A549 (cell line): ENCODE measurements around the gene CLGN. TPM values are rescaled to one million over a fixed set of nuclear protein-coding genes. Genes with fewer than 3 reads are reported as not detected.

Experiments
- ATAC-seq, 2 experiments: fragments of 200-7000 bp in 1 of 2; fragments of >200 bp in 1 of 2; cut with Nextera tagmentation in 1 of 2; cut with Tn5 transposase in 1 of 2; 3 replicates each; pipeline versions ENCODE4 v1.8.0 to v1.9.1; 2018 to 2020; ENCODE audit warnings: mild to moderate bottlenecking in 1 of 2, moderate library complexity in 1 of 2
- CTCF ChIA-PET: fragments of 300-600 bp; sonication (Branson Sonifier 250); formaldehyde crosslinking; extraction: SDS; loops from one replicate; lab custom pipeline; 2021; ENCODE audit warnings: antibody characterized with exemption, inconsistent platforms; lab: Yijun Ruan, JAX
- POLR2A ChIA-PET: fragments of 350-600 bp; formaldehyde crosslinking; extraction: SDS; loops from one replicate; lab custom pipeline; 2021; ENCODE audit warnings: antibody characterized with exemption, inconsistent platforms; lab: Yijun Ruan, JAX
- DNase-seq, 2 experiments: peaks; one replicate each; pipeline versions ENCODE4 v3.0.0 to v3.0.0-alpha.2; 2011 to 2016; ENCODE audit warnings: low read depth in 1 of 2, low spot score in 1 of 2
- FAIRE-seq: peaks from 2 replicates; lab custom pipeline; 2011; peaks lifted over from hg19 to GRCh38; lab: Jason Lieb, UNC
- H3K27ac ChIP-seq, 2 experiments: fragments of >200 bp; sonication (Bioruptor Twin); formaldehyde crosslinking; 3 replicates each; pipeline ENCODE4 v1.5.1; 2016 to 2017
- H3K4me1 ChIP-seq: fragments of >200 bp; sonication (Bioruptor Twin); formaldehyde crosslinking; 3 replicates; pipeline ENCODE4 v1.6.1; 2016
- H3K4me2 ChIP-seq: fragments of >200 bp; sonication (Bioruptor Twin); formaldehyde crosslinking; 3 replicates; pipeline ENCODE4 v1.6.1; 2016
- H3K4me3 ChIP-seq: fragments of >200 bp; sonication (Bioruptor Twin); formaldehyde crosslinking; 3 replicates; pipeline ENCODE4 v1.5.1; 2016
- H3K9me3 ChIP-seq: fragments of >200 bp; sonication (Bioruptor Twin); formaldehyde crosslinking; 3 replicates; pipeline ENCODE4 v1.6.1; 2016
- CBX8 ChIP-seq: fragments of 200-600 bp; sonication (generic); IDR thresholded peaks from 2 replicates; pipeline ENCODE4 v1.6.1; 2016
- EHMT2 ChIP-seq: fragments of 200-600 bp; sonication (generic); IDR thresholded peaks from 2 replicates; pipeline ENCODE4 v1.6.1; 2016; ENCODE audit warnings: antibody characterized with exemption, low read depth, mild to moderate bottlenecking, moderate library complexity
- FOSB ChIP-seq: fragments of 250-450 bp; sonication (Bioruptor Pico); IDR thresholded peaks from 2 replicates; pipeline ENCODE4 v1.5.0; 2020; ENCODE audit warnings: mild to moderate bottlenecking, moderate library complexity
- HOXA7 ChIP-seq: fragments of 250-450 bp; sonication (Bioruptor Pico); IDR thresholded peaks from 2 replicates; pipeline ENCODE4 v1.5.0; 2020; ENCODE audit warnings: mild to moderate bottlenecking, moderate library complexity
- HOXB5 ChIP-seq: fragments of 250-450 bp; sonication (Bioruptor Pico); IDR thresholded peaks from 2 replicates; pipeline ENCODE4 v1.5.0; 2020; ENCODE audit warnings: mild to moderate bottlenecking, moderate library complexity
- JUNB ChIP-seq: fragments of >200 bp; sonication (Bioruptor Twin); formaldehyde crosslinking; IDR thresholded peaks from 2 replicates; pipeline ENCODE4 v1.6.1; 2016
- MAFK ChIP-seq: fragments of 450-650 bp; IDR thresholded peaks from 2 replicates; pipeline ENCODE4 v1.6.1; 2014; ENCODE audit not compliant: partially characterized antibody
- NFE2L2 ChIP-seq: fragments of 150-350 bp; conservative IDR thresholded peaks from 2 replicates; pipeline ENCODE4 v1.6.1; 2014; ENCODE audit warnings: low read length
- NPAS2 ChIP-seq: fragments of 250-450 bp; sonication (Bioruptor Pico); IDR thresholded peaks from 2 replicates; pipeline ENCODE4 v1.8.0; 2022; ENCODE audit warnings: mild to moderate bottlenecking, moderate library complexity, borderline replicate concordance
- NR3C1 ChIP-seq: fragments of >200 bp; sonication (Bioruptor Twin); formaldehyde crosslinking; IDR thresholded peaks from 3 replicates; pipeline ENCODE4 v1.6.1; 2017
- PHF8 ChIP-seq: fragments of 200-600 bp; sonication (generic); IDR thresholded peaks from 2 replicates; pipeline ENCODE4 v1.6.1; 2016; ENCODE audit warnings: low read depth, mild to moderate bottlenecking, antibody characterized with exemption, moderate library complexity, borderline replicate concordance
- POLR2A ChIP-seq: IDR thresholded peaks from 2 replicates; pipeline ENCODE4 v1.6.1; 2012; ENCODE audit warnings: mild to moderate bottlenecking, low read length
- RFX5 ChIP-seq: fragments of 450-650 bp; IDR thresholded peaks from 2 replicates; pipeline ENCODE4 v1.7.1; 2014; ENCODE audit warnings: antibody characterized with exemption, mild to moderate bottlenecking, moderate library complexity
- RNF2 ChIP-seq: fragments of 200-600 bp; sonication (generic); IDR thresholded peaks from 2 replicates; pipeline ENCODE4 v1.6.1; 2016; ENCODE audit warnings: low read depth, mild to moderate bottlenecking, antibody characterized with exemption, moderate library complexity, borderline replicate concordance
- ZC3H11A ChIP-seq: fragments of 450-650 bp; IDR thresholded peaks from 2 replicates; pipeline ENCODE4 v1.6.1; 2014; ENCODE audit warnings: antibody characterized with exemption, mild to moderate bottlenecking
- ZNF302 ChIP-seq: fragments of 250-450 bp; sonication (Bioruptor Pico); IDR thresholded peaks from 2 replicates; pipeline ENCODE4 v1.9.0; 2021; ENCODE audit warnings: inconsistent platforms, mild to moderate bottlenecking, moderate library complexity
- ZSCAN20 ChIP-seq: fragments of 250-450 bp; sonication (Bioruptor Pico); IDR thresholded peaks from 2 replicates; pipeline ENCODE4 v1.8.0; 2022; ENCODE audit warnings: mild to moderate bottlenecking, moderate library complexity
- WGBS: methylation state at CpG from one replicate; pipeline ENCODE4 v1.1.6; 2017; ENCODE audit errors: missing lambda C conversion rate; 5-methylcytosine and 5-hydroxymethylcytosine counted together
- polyA plus RNA-seq, 4 experiments: library from polyadenylated mRNA; depleted of rRNA in 3 of 4; stranded (reverse); fragments of >200 nt; fragmentation: RNase III in 1 of 4; extraction: RNeasy Plus Mini Kit Qiagen cat#74134 plus additional on column Dnase treatment in 1 of 4; gene quantifications; 2 replicates in 3 of 4; 3 replicates in 1 of 4; pipeline ENCODE4 v1.2.3, GENCODE V29; 2011 to 2017
- TF ChIP-seq, protein P1 (sequence below): fragments of >200 bp; sonication (Bioruptor Twin); formaldehyde crosslinking; IDR thresholded peaks from 2 replicates; pipeline ENCODE4 v1.6.1; 2016
- TF ChIP-seq, protein P2 (sequence below): fragments of 250-450 bp; sonication (Bioruptor Pico); IDR thresholded peaks from 2 replicates; pipeline ENCODE4 v1.5.0; 2020; ENCODE audit warnings: low read depth, mild to moderate bottlenecking, moderate library complexity
- TF ChIP-seq, protein P3 (sequence below): fragments of >200 bp; sonication (Bioruptor Twin); formaldehyde crosslinking; IDR thresholded peaks from 3 replicates; pipeline ENCODE4 v1.6.1; 2016
- TF ChIP-seq, protein P4 (sequence below): fragments of 150-350 bp; IDR thresholded peaks from 2 replicates; pipeline ENCODE4 v1.6.1; 2014; ENCODE audit warnings: low read depth, mild to moderate bottlenecking, low read length

Gene CLGN
- polyA plus RNA-seq, 2 of the 4 experiments (the other 2 are of a cell fraction), result 8.4 to 30.9 TPM

DNA sequence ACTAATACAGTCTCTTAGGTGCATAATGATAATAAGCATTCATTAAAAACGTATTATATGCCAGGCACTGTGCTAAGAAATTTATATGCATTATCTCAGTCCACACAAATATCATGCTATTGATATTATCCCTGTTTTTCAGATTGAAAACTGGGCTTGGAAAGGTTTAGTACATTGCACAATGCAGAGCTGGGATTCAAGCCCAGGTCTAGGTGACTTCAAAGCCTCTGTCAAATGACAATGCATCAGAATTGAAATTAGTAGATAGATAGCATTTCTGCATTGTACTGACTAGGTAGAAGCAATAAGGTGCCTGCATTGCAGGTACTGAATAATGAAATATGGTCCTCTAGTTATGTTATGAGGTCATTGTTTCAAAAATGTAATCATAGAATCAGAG, 72.2 kb downstream of the CLGN start:
- H3K9me3 ChIP-seq, result no peaks in the 10 kb centered on the region
- ChIA-PET POLR2A (no interaction called here), CTCF (no interaction called here)
- WGBS, result 45% methylated on average over 1 of the region's 1 CpG
- no peak overlapping the region for H3K4me2 ChIP-seq
- no peak overlapping the region for H3K27ac ChIP-seq
- TF ChIP-seq, protein P1, sequence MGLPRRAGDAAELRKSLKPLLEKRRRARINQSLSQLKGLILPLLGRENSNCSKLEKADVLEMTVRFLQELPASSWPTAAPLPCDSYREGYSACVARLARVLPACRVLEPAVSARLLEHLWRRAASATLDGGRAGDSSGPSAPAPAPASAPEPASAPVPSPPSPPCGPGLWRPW, result no peak
- TF ChIP-seq ZSCAN20, result no peak
- TF ChIP-seq HOXA7 (CRISPR knock-in tag), result no peak
- TF ChIP-seq MAFK, result no peak
- no peak for TF ChIP-seq JUNB
- TF ChIP-seq ZNF302, result no peak
- no peak for TF ChIP-seq EHMT2
- TF ChIP-seq, protein P2, sequence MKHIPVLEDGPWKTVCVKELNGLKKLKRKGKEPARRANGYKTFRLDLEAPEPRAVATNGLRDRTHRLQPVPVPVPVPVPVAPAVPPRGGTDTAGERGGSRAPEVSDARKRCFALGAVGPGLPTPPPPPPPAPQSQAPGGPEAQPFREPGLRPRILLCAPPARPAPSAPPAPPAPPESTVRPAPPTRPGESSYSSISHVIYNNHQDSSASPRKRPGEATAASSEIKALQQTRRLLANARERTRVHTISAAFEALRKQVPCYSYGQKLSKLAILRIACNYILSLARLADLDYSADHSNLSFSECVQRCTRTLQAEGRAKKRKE (CRISPR knock-in tag), result no peak
- TF ChIP-seq CBX8, result no peak
- TF ChIP-seq, protein P3, sequence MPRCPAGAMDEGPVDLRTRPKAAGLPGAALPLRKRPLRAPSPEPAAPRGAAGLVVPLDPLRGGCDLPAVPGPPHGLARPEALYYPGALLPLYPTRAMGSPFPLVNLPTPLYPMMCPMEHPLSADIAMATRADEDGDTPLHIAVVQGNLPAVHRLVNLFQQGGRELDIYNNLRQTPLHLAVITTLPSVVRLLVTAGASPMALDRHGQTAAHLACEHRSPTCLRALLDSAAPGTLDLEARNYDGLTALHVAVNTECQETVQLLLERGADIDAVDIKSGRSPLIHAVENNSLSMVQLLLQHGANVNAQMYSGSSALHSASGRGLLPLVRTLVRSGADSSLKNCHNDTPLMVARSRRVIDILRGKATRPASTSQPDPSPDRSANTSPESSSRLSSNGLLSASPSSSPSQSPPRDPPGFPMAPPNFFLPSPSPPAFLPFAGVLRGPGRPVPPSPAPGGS, result no peak
- TF ChIP-seq NR3C1, result no peak
- TF ChIP-seq NPAS2 (CRISPR knock-in tag), result no peak
- no peak for DNase-seq
- no peak for ATAC-seq
- no peak for FAIRE-seq
- H3K4me1 ChIP-seq, result no peaks in the 10 kb centered on the region
- H3K4me3 ChIP-seq, result no peak overlapping the region

DNA sequence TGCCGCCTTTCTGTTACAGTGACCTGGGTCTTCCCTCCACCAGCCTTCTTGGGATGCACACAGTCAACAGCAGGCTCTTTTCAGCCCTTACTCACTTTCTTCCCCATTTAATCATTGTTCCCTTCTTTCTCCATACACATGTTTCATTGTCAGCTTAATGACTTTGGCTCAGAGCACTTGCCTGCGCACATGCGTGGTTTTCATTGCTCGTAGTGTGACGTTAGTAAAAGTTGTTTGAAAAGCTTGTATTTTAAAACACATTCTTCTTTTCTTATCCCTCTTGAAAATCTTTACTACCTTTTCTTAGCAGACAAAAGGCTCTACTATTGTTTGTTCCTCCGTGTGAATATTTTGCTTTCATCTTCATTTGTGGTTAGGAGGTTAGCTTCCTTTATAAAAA, 73.7 kb downstream of the CLGN start:
- ATAC-seq (no peak), FAIRE-seq (no peak), DNase-seq (no peak)
- Histone ChIP-seq H3K4me1 (no peaks in the 10 kb centered on the region), H3K4me2 (no peak overlapping the region), H3K27ac (no peak overlapping the region), H3K4me3 (no peak overlapping the region), H3K9me3 (no peaks in the 10 kb centered on the region)
- POLR2A ChIA-PET, result no interaction called here
- CTCF ChIA-PET, result interaction anchor here (0.6 kb wide), 1 partner anchor 203 kb away, joined by 3 read pairs; no protein-coding TSS in a partner anchor
- 93% methylated on average over 6 of the region's 6 CpGs for WGBS
- TF ChIP-seq ZC3H11A, result no peak
- TF ChIP-seq HOXB5 (CRISPR knock-in tag), result no peak
- no peak for TF ChIP-seq RNF2
- TF ChIP-seq POLR2A, result no peak
- TF ChIP-seq EHMT2, result no peak
- TF ChIP-seq PHF8, result no peak
- no peak for TF ChIP-seq NFE2L2
- TF ChIP-seq, protein P4, sequence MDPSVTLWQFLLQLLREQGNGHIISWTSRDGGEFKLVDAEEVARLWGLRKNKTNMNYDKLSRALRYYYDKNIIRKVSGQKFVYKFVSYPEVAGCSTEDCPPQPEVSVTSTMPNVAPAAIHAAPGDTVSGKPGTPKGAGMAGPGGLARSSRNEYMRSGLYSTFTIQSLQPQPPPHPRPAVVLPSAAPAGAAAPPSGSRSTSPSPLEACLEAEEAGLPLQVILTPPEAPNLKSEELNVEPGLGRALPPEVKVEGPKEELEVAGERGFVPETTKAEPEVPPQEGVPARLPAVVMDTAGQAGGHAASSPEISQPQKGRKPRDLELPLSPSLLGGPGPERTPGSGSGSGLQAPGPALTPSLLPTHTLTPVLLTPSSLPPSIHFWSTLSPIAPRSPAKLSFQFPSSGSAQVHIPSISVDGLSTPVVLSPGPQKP, result no peak

DNA sequence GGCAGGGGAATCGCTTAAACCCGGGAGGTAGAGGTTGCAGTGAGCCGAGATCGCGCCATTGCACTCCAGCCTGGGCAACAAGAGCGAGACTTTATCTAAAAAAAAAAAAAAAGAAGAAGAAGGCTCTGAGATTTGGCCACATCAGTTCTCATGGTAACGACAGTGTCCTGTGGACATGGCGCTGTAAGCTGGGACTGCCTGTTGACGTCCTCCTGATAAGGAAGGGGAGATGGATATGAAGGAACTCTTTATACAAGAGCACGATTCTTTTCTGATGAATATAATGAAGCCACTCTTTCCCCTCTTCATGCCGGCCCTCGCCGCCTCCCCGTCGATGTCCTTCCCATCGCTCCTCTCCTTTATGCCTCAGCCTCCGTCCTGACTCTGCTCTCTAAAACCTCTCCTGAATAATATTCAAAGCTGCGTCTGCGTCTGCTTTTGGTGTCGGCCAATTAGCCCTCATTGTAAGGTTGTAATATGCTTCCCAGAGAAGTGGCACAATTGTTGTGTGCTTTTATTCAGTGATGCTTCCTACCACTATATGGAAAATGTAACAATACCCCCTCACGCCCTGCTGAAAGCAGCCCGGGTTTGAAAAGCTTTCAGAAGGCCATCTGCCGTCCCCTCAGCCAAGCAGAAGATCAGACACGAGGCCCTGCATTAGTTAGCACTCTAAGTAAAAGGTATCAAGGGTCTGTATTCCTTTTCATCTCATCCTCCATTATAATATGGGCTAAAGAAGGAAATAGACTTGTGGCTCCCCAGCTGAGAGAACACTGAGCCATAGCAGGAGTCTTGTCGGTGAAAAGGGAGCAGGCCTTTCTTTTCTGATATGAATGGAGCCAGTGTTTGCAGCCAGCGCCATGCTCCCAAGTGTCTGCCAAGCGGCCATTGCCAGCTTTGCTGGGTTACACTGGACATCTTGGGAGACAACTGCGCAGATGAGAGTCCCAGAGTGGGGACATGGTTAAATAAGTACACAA, 76.1 kb downstream of the CLGN start:
- H3K9me3 ChIP-seq, result no peaks in the 10 kb centered on the region
- no peak for FAIRE-seq
- H3K4me1 ChIP-seq, result no peaks in the 10 kb centered on the region
- no peak for ATAC-seq
- ChIA-PET POLR2A (no interaction called here), CTCF (interaction anchor here (0.9 to 3.8 kb wide), 3 partner anchors 8 to 257 kb away, joined by 3 to 21 read pairs (median 5); partner anchors contain the start of gene CLGN)
- no peak for DNase-seq
- WGBS, result 88% methylated on average over 25 of the region's 28 CpGs
- H3K27ac ChIP-seq, result no peak overlapping the region
- TF ChIP-seq RFX5 (no peak), ZC3H11A (no peak), FOSB (CRISPR knock-in tag) (no peak)
- no peak overlapping the region for H3K4me2 ChIP-seq
- no peak overlapping the region for H3K4me3 ChIP-seq
